ENCODE data around the gene MANSC1.
A peak's percentile ranks its signal among the peaks of the same experiment; 100 is the strongest.

MANSC1 gene

DNA sequence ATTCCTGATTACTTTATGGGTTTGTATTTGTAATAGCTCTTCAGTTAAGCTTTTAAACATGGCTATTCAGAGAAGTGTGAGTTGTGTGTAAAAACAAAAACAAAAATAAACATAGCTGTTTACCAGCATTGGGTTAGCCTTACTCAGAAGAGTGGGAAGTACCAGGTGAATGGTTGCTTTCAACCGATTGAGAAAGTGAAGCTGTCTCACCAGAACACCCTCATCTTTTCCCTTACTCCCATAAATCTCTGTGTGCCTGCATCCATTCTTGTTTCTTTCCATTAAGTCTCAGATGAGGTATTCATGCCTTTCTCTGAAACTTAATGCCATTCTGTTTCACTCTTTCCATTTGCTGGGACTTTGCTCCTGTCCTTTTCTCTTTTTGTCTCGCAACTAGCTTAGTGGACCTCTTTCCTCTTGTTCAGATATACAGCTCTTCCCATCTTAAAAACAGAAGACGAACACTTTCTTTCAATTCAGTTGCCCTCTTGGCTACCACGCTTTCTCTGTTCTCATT, 17.5 kb upstream of the MANSC1 start:
- no peaks in the 10 kb centered on the region for H3K9me3 ChIP-seq (ENCODE audit: low read depth, low read length)
- no peak for DNase-seq (ENCODE audit: low read depth, low spot score)
- no peak for TF ChIP-seq POLR2AphosphoS5 (IDR thresholded peaks at IDR 0.05; ENCODE audit: borderline replicate concordance, low read depth, low read length)
- no peak for TF ChIP-seq FOXP2 (optimal IDR thresholded peaks at IDR 0.05; ENCODE audit: control extremely low read depth, extremely low read length, insufficient read depth)
- no peak for TF ChIP-seq EZH2 (IDR thresholded peaks at IDR 0.05)
- H3K36me3 ChIP-seq (ENCODE audit: insufficient read depth, low read length): peaks cover 3% of the 10 kb centered on the region; the same call in 1 of the 2 replicates
- no peak overlapping the region for H3K9ac ChIP-seq (ENCODE audit: insufficient read length)
- H3K4me3 ChIP-seq: no peak overlapping the region
- H3K27ac ChIP-seq: no peak overlapping the region

GRCh38 chr12:12366701-12367481, 16.8 kb upstream of the MANSC1 start:
- Histone ChIP-seq H3K9me3 (ENCODE audit: low read depth, low read length) (no peaks in the 10 kb centered on the region), H3K9ac (ENCODE audit: insufficient read length) (no peak overlapping the region), H3K4me3 (no peak overlapping the region), H3K36me3 (ENCODE audit: insufficient read depth, low read length) (peaks cover 3% of the 10 kb centered on the region; the same call in 1 of the 2 replicates), H3K27ac (peak overlapping the region; percentile 67)
- DNase-seq (ENCODE audit: low read depth, low spot score): no peak
- no peak for TF ChIP-seq EZH2 (IDR thresholded peaks at IDR 0.05)
- TF ChIP-seq FOXP2 (optimal IDR thresholded peaks at IDR 0.05; ENCODE audit: control extremely low read depth, extremely low read length, insufficient read depth): no peak
- TF ChIP-seq POLR2AphosphoS5 (IDR thresholded peaks at IDR 0.05; ENCODE audit: borderline replicate concordance, low read depth, low read length): no peak

DNA sequence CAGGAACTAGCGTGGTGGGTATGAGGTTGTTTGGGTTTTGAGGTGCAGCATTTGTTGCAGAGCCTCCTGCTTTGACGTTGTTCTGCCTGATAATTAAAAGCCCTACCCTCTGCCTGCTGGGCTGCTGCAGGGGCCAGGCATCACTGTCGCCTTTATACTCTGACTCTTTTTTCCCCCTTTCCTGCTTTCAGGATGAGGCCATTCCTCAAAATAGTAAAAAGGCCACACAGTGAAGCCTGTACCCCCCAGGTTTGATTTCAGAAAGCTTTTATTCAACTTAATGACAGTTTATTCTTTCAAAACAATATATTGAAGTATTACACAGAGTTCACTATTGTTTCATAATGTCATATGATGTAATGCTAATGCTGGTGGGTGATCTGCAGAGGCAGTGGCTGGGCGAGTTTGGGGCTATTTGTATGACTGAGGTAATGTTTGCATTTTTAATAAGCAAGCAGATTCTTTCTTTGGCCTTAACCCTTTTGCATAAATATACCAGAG, 15.9 kb upstream of the MANSC1 start:
- Histone ChIP-seq H3K36me3 (ENCODE audit: insufficient read depth, low read length) (peaks cover 3% of the 10 kb centered on the region; the same call in 1 of the 2 replicates), H3K9me3 (ENCODE audit: low read depth, low read length) (no peaks in the 10 kb centered on the region), H3K4me3 (no peak overlapping the region), H3K27ac (peak overlapping the region; percentile 67), H3K9ac (ENCODE audit: insufficient read length) (no peak overlapping the region)
- no peak for TF ChIP-seq POLR2AphosphoS5 (IDR thresholded peaks at IDR 0.05; ENCODE audit: borderline replicate concordance, low read depth, low read length)
- TF ChIP-seq FOXP2 (optimal IDR thresholded peaks at IDR 0.05; ENCODE audit: control extremely low read depth, extremely low read length, insufficient read depth): no peak
- TF ChIP-seq EZH2 (IDR thresholded peaks at IDR 0.05): no peak
- DNase-seq (ENCODE audit: low read depth, low spot score): no peak

- Histone ChIP-seq H3K27ac (no peak overlapping the region), H3K9me3 (ENCODE audit: low read depth, low read length) (no peaks in the 10 kb centered on the region), H3K4me3 (no peak overlapping the region), H3K9ac (ENCODE audit: insufficient read length) (no peak overlapping the region), H3K36me3 (ENCODE audit: insufficient read depth, low read length) (peaks cover 3% of the 10 kb centered on the region; the same call in 1 of the 2 replicates)
- TF ChIP-seq EZH2 (IDR thresholded peaks at IDR 0.05) (no peak), POLR2AphosphoS5 (IDR thresholded peaks at IDR 0.05; ENCODE audit: borderline replicate concordance, low read depth, low read length) (no peak), FOXP2 (optimal IDR thresholded peaks at IDR 0.05; ENCODE audit: control extremely low read depth, extremely low read length, insufficient read depth) (no peak)
- no peak for DNase-seq (ENCODE audit: low read depth, low spot score)
Measured at GRCh38 chr12:12365446-12365802, 15.4 kb upstream of the MANSC1 start.

DNA sequence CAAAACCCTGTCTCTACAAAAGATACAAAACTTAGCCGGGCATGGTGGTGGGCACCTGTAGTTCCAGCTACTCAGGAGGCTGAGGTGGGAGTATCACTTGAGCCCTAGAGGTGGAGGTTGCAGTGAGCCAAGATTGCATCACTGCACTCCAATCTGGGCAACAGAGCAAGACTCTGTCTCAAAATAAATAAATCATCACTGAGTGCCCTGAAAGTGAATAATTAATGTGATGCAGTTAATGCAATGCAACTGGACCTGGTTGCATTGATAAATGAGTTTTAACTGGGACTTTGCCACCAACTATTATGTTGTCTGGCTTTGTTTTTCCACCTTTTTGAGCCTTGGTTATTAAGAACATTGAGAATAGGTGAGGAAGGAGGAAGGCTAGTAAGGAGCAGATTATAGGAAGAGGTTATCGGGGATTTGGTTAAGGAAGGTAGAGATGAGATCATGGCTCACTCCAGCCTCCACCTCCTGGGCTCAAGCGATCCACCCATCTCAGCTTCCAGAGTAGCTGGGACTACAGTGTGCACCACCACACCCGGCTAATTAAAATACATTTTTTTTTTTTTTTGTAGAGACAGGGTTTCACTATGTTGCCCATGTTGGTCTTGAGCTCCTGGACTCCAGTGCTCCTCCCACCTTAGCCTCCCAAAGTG, 14.9 kb upstream of the MANSC1 start:
- no peak for TF ChIP-seq POLR2AphosphoS5 (IDR thresholded peaks at IDR 0.05; ENCODE audit: borderline replicate concordance, low read depth, low read length)
- TF ChIP-seq EZH2 (IDR thresholded peaks at IDR 0.05): no peak
- TF ChIP-seq FOXP2 (optimal IDR thresholded peaks at IDR 0.05; ENCODE audit: control extremely low read depth, extremely low read length, insufficient read depth): no peak
- Histone ChIP-seq H3K9me3 (ENCODE audit: low read depth, low read length) (no peaks in the 10 kb centered on the region), H3K36me3 (ENCODE audit: insufficient read depth, low read length) (peaks cover 3% of the 10 kb centered on the region; the same call in 1 of the 2 replicates), H3K27ac (no peak overlapping the region), H3K4me3 (no peak overlapping the region), H3K9ac (ENCODE audit: insufficient read length) (no peak overlapping the region)
- no peak for DNase-seq (ENCODE audit: low read depth, low spot score)

DNA sequence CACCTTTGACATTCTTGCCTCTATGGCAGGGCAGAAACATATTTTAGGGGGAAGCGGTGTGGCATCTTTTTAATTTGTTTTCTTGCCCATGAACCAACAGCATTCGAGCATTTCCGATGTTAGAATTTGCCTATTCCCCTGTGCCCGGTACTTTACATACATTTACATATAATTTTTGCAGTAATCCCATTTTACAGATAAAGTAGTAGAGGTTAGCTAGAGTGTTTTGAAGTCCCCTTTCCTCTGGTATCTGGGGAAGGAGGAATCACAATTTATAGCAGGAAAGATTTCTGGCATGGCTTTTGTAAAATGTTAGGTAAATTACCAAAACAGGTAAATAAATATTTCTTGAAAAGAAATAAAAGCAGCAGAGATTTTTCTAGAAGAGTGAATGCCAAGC, 8.5 kb upstream of the MANSC1 start:
- no peaks in the 10 kb centered on the region for H3K9me3 ChIP-seq (ENCODE audit: low read depth, low read length)
- TF ChIP-seq FOXP2 (optimal IDR thresholded peaks at IDR 0.05; ENCODE audit: control extremely low read depth, extremely low read length, insufficient read depth) (no peak), EZH2 (IDR thresholded peaks at IDR 0.05) (no peak), POLR2AphosphoS5 (IDR thresholded peaks at IDR 0.05; ENCODE audit: borderline replicate concordance, low read depth, low read length) (no peak)
- DNase-seq (ENCODE audit: low read depth, low spot score): no peak
- H3K9ac ChIP-seq (ENCODE audit: insufficient read length): peak overlapping the region; percentile 92
- H3K27ac ChIP-seq: no peak overlapping the region
- H3K36me3 ChIP-seq (ENCODE audit: insufficient read depth, low read length): no peaks in the 10 kb centered on the region; the same call in 1 of the 2 replicates
- peak overlapping the region; percentile 96 for H3K4me3 ChIP-seq

GRCh38 chr12:12357719-12358461, 7.8 kb upstream of the MANSC1 start:
- Histone ChIP-seq H3K9me3 (ENCODE audit: low read depth, low read length) (no peaks in the 10 kb centered on the region), H3K9ac (ENCODE audit: insufficient read length) (peak overlapping the region; percentile 92), H3K27ac (peak overlapping the region; percentile 44), H3K36me3 (ENCODE audit: insufficient read depth, low read length) (no peaks in the 10 kb centered on the region; the same call in 1 of the 2 replicates), H3K4me3 (peak overlapping the region; percentile 96)
- no peak for TF ChIP-seq FOXP2 (optimal IDR thresholded peaks at IDR 0.05; ENCODE audit: control extremely low read depth, extremely low read length, insufficient read depth)
- TF ChIP-seq POLR2AphosphoS5 (IDR thresholded peaks at IDR 0.05; ENCODE audit: borderline replicate concordance, low read depth, low read length): no peak
- TF ChIP-seq EZH2 (IDR thresholded peaks at IDR 0.05): no peak
- no peak for DNase-seq (ENCODE audit: low read depth, low spot score)

Measured in SK-N-MC (cell line).